ENCODE measurements around the gene ENOPH1.

GRCh38 chr4:82422616-82423015 lies 7.8 kb upstream of the ENOPH1 start:
- TF ChIP-seq CTCF (conservative IDR thresholded peaks at IDR 0.05 in 1 of 2, IDR thresholded peaks at IDR 0.05 in 1 of 2; ENCODE audit: extremely low read depth in 1 of 2, insufficient read depth in 1 of 2, low read depth in 1 of 2, low read length in 2 of 2) (no peak), EZH2 (IDR thresholded peaks at IDR 0.05; ENCODE audit: borderline replicate concordance, low read length) (no peak)
